ENCODE data around the gene YIF1A. TPM values are rescaled to one million over a fixed set of nuclear protein-coding genes. Genes with fewer than 3 reads are reported as not detected.

Gene YIF1A
- total RNA-seq, 1 donor: 119 TPM

DNA sequence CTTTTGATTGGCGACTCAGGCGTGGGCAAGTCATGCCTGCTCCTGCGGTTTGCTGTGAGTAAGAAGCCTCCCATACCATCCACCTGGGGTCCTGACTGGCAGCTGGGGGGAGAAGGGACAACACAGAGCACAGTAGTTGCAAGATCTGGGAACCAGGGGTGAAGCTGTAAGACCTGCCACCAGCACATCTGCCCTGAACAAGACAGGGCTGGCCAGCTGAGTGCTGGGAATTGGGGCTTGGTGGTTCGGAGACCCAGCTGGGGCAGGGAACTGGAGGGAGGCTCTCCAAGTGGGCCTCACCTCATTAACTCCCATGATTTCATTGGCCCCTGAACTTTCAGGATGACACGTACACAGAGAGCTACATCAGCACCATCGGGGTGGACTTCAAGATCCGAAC lies 17.1 kb downstream of the YIF1A start:
- no peak overlapping the region for H3K4me3 ChIP-seq (ENCODE audit: low read depth, low read length)
- TF ChIP-seq, protein P1, sequence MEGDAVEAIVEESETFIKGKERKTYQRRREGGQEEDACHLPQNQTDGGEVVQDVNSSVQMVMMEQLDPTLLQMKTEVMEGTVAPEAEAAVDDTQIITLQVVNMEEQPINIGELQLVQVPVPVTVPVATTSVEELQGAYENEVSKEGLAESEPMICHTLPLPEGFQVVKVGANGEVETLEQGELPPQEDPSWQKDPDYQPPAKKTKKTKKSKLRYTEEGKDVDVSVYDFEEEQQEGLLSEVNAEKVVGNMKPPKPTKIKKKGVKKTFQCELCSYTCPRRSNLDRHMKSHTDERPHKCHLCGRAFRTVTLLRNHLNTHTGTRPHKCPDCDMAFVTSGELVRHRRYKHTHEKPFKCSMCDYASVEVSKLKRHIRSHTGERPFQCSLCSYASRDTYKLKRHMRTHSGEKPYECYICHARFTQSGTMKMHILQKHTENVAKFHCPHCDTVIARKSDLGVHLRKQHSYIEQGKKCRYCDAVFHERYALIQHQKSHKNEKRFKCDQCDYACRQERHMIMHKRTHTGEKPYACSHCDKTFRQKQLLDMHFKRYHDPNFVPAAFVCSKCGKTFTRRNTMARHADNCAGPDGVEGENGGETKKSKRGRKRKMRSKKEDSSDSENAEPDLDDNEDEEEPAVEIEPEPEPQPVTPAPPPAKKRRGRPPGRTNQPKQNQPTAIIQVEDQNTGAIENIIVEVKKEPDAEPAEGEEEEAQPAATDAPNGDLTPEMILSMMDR (IDR thresholded peaks at IDR 0.05; ENCODE audit: insufficient read depth, low read length): no peak
- DNase-seq (ENCODE audit: low read depth): no peak

- peak; percentile 41 for DNase-seq (ENCODE audit: low read depth)
- peak overlapping the region; percentile 99 for H3K4me3 ChIP-seq (ENCODE audit: low read depth, low read length)
- TF ChIP-seq, protein P1 (IDR thresholded peaks at IDR 0.05; ENCODE audit: insufficient read depth, low read length): peak; percentile 50
These were observed 19.7 kb downstream of the YIF1A start for GRCh38 chr11:66268952-66269905.

DNA sequence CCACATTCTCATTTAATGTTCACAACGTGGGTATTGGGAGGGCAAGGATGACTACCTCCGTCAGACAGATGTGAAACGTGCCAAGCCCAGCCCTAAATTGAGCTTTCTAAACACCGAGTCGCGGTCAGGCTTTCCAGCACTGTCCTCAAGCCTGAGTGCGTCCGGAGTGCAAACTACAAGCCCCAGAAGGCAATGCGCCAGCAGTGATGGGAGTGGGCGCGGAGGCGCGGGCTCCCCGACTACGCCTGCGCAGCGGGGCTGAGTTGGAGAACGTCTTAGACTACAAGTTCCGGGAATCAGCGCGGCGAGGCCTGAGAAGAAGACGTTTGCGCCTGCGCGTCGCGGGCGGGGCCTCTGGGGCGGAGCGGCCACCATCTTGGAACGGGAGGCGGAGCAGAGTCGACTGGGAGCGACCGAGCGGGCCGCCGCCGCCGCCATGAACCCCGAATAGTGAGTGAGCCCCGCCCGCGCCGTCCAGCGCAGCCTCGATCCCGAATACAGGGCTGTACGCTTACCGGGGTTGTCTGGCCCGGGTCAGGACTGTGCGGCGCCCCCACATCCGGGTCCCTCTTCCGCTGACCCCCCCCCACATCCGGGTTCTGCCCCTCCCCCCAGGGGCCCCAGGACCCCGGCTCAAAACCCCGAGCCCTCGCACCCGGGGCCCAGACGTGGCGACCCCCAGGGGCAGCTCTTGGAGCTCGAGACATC lies 20.5 kb downstream of the YIF1A start, which contains the start of gene RAB1B:
Gene RAB1B, plus strand, starts transcription at position 396 of the 708 bp plus-strand sequence. Its CDS starts 41 bp downstream, at position 437.
- peak; percentile 99 for DNase-seq (ENCODE audit: low read depth)
- TF ChIP-seq, protein P1 (IDR thresholded peaks at IDR 0.05; ENCODE audit: insufficient read depth, low read length): no peak
- H3K4me3 ChIP-seq (ENCODE audit: low read depth, low read length): peak within 1 kb of the TSS; percentile 99

GRCh38 chr11:66267379-66268243 lies 21.3 kb downstream of the YIF1A start:
- peak overlapping the region; percentile 68 for H3K4me3 ChIP-seq (ENCODE audit: low read depth, low read length)
- TF ChIP-seq, protein P1 (IDR thresholded peaks at IDR 0.05; ENCODE audit: insufficient read depth, low read length): no peak
- DNase-seq (ENCODE audit: low read depth): peak; percentile 80

DNA sequence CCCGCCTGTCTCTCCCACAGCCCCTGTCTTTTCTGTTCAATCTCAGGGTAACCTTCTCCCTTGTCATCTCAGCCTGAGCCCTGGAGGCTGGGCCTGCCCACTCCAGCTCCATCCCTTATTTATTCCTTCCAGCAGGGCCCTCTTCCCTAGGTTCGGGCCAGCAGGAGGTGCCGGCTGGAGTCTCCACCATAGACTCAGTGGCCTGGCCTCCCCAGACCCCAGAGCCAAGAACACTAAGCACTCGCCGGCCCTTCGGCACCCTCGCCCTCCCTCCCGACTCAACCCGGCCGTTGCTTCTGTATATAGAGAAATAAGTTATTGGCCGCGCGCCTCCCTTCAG lies 21.9 kb downstream of the YIF1A start:
- DNase-seq (ENCODE audit: low read depth): no peak
- TF ChIP-seq, protein P1 (IDR thresholded peaks at IDR 0.05; ENCODE audit: insufficient read depth, low read length): no peak
- peak overlapping the region; percentile 68 for H3K4me3 ChIP-seq (ENCODE audit: low read depth, low read length)

DNA sequence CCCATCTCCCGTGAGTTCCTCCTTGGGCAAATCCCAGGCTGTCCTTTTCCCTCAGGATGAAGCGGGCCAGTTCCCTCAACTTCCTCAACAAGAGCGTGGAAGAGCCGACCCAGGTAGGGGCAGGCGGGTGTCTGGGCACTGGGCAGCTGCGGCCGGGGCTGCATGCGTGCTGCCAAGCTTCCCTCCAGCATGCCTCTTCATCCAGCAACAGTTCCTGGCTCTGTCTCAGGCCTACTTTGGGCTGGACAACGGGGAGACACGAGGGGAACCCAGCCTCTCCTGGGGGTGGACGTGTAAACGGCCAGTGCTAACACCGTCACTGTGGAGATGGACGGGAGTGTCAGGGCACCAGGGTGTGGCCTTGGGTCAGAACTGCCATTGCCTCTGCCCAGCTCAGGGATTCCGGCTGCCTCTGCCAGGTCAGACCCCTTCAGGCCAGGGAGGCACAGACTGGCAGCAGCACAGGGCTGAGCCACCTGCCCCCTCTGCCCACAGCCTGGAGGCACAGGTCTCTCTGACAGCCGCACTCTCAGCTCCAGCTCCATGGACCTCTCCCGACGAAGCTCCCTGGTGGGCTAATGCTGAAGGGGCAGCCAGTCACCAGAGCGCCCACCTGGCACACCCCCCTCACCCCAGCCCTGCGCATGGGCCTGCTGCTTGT lies 22.4 kb downstream of the YIF1A start:
- H3K4me3 ChIP-seq (ENCODE audit: low read depth, low read length): peak overlapping the region; percentile 68
- TF ChIP-seq, protein P1 (IDR thresholded peaks at IDR 0.05; ENCODE audit: insufficient read depth, low read length): no peak
- DNase-seq (ENCODE audit: low read depth): no peak

All from fibroblast of the aortic adventitia (primary cell).